Measurements from ENCODE around the gene CMTM5.

- no peak for TF ChIP-seq YY1 (IDR thresholded peaks at IDR 0.05; ENCODE audit: low read depth)
- TF ChIP-seq CTCF (IDR thresholded peaks at IDR 0.05): no peak
- TF ChIP-seq IRF3 (IDR thresholded peaks at IDR 0.05; ENCODE audit: low read depth, low read length): no peak
- no peak for TF ChIP-seq FOXM1 (IDR thresholded peaks at IDR 0.05; ENCODE audit: low read depth)
- TF ChIP-seq PBX3 (IDR thresholded peaks at IDR 0.05): no peak
- TF ChIP-seq REST (IDR thresholded peaks at IDR 0.05; ENCODE audit: low read depth, low read length): no peak
These were observed 4.3 kb upstream of the CMTM5 start, which contains the start of gene IL25 for GRCh38 chr14:23372509-23372908.
